DOHH2 (cell line): Measurements from ENCODE around the gene CAPN2.

ENCODE experiments used
- H3F3A ChIP-seq: fragments of 200-600 bp; sonication (generic), shearing (Covaris generic); 2 replicates; pipeline ENCODE4 v1.6.0; 2016; ENCODE audit warnings: antibody characterized with exemption, mild to moderate bottlenecking; ENCODE audit not compliant: control insufficient read depth, insufficient read depth
- H3K27ac ChIP-seq: fragments of 200-600 bp; sonication (generic); 2 replicates; pipeline ENCODE4 v1.5.1; 2014; ENCODE audit warnings: low read depth, mild to moderate bottlenecking, low read length, moderate library complexity
- H3K27me3 ChIP-seq: fragments of 200-600 bp; sonication (generic); 2 replicates; pipeline ENCODE4 v1.6.1; 2014; ENCODE audit warnings: mild to moderate bottlenecking, low read length, mixed read lengths; ENCODE audit not compliant: control insufficient read depth
- H3K36me3 ChIP-seq: fragments of 200-600 bp; sonication (generic); 2 replicates; pipeline ENCODE4 v1.6.1; 2014; ENCODE audit warnings: mild to moderate bottlenecking, low read length, moderate library complexity, mixed read lengths; ENCODE audit not compliant: control insufficient read depth
- H3K4me1 ChIP-seq: fragments of 200-600 bp; sonication (generic); 2 replicates; pipeline ENCODE4 v1.6.1; 2014; ENCODE audit warnings: mild to moderate bottlenecking, low read length, mixed read lengths; ENCODE audit not compliant: control insufficient read depth
- H3K4me2 ChIP-seq: fragments of 200-600 bp; sonication (generic); 2 replicates; pipeline ENCODE4 v1.6.0; 2014; ENCODE audit warnings: mild to moderate bottlenecking, low read length, moderate library complexity
- H3K4me3 ChIP-seq: fragments of 200-600 bp; sonication (generic); 2 replicates; pipeline ENCODE4 v1.5.1; 2014; ENCODE audit warnings: mild to moderate bottlenecking, low read length, mixed read lengths
- H3K79me2 ChIP-seq: fragments of 200-600 bp; sonication (generic); 2 replicates; pipeline ENCODE4 v1.6.1; 2014; ENCODE audit warnings: mild to moderate bottlenecking, low read length, mixed read lengths; ENCODE audit not compliant: control insufficient read depth
- H3K9me2 ChIP-seq: fragments of 200-600 bp; sonication (generic); replicated peaks from 2 replicates; pipeline ENCODE4 v1.6.1; 2014; ENCODE audit warnings: mild to moderate bottlenecking, low read length, mixed read lengths; ENCODE audit not compliant: control insufficient read depth
- H3K9me3 ChIP-seq: fragments of 200-600 bp; sonication (generic); 2 replicates; pipeline ENCODE4 v1.6.1; 2014; ENCODE audit warnings: antibody characterized with exemption, low read length, mixed read lengths; ENCODE audit not compliant: control insufficient read depth, insufficient read depth
- H4K20me1 ChIP-seq: fragments of 200-600 bp; sonication (generic); 2 replicates; pipeline ENCODE4 v1.6.0; 2014; ENCODE audit warnings: low read depth, mild to moderate bottlenecking, antibody characterized with exemption, low read length, moderate library complexity; ENCODE audit not compliant: control insufficient read depth, insufficient read depth
- EZH2phosphoT487 ChIP-seq: fragments of 200-600 bp; sonication (generic); IDR thresholded peaks from 2 replicates; pipeline ENCODE4 v1.6.1; 2017; ENCODE audit warnings: borderline replicate concordance, mild to moderate bottlenecking, antibody characterized with exemption, low read length, moderate library complexity, mixed read lengths
- TF ChIP-seq, protein P1 (sequence below): fragments of 200-600 bp; sonication (generic); IDR thresholded peaks from one replicate; pipeline ENCODE4 v1.5.1; 2014; ENCODE audit warnings: antibody characterized with exemption, mild to moderate bottlenecking, low read depth, low read length; ENCODE audit not compliant: poor library complexity, severe bottlenecking

Gene CAPN2

DNA sequence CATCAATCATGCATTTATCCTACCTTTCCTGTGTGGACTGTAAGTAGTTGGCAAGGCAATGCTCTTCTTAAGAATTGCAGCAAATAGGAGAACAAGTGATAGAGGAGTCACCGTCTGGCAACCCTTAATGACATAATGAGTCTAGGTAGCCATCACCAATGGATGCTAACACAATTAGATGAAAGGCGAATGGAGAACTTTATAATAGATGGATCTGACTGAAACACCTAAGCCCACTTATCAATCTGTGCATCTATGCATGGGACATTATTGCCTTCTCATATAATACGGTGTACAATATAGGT, 27.9 kb upstream of the CAPN2 start:
- H3K4me1 ChIP-seq, result no peaks in the 10 kb centered on the region
- H4K20me1 ChIP-seq, result no peaks in the 10 kb centered on the region
- no peak overlapping the region for H3K4me3 ChIP-seq
- H3K9me3 ChIP-seq, result no peaks in the 10 kb centered on the region
- TF ChIP-seq EZH2phosphoT487, result no peak
- TF ChIP-seq, protein P1, sequence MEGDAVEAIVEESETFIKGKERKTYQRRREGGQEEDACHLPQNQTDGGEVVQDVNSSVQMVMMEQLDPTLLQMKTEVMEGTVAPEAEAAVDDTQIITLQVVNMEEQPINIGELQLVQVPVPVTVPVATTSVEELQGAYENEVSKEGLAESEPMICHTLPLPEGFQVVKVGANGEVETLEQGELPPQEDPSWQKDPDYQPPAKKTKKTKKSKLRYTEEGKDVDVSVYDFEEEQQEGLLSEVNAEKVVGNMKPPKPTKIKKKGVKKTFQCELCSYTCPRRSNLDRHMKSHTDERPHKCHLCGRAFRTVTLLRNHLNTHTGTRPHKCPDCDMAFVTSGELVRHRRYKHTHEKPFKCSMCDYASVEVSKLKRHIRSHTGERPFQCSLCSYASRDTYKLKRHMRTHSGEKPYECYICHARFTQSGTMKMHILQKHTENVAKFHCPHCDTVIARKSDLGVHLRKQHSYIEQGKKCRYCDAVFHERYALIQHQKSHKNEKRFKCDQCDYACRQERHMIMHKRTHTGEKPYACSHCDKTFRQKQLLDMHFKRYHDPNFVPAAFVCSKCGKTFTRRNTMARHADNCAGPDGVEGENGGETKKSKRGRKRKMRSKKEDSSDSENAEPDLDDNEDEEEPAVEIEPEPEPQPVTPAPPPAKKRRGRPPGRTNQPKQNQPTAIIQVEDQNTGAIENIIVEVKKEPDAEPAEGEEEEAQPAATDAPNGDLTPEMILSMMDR, result no peak
- H3K27ac ChIP-seq, result no peak overlapping the region
- H3K36me3 ChIP-seq, result no peaks in the 10 kb centered on the region
- H3K4me2 ChIP-seq, result no peak overlapping the region
- H3K27me3 ChIP-seq, result peaks cover 6% of the 10 kb centered on the region
- H3K79me2 ChIP-seq, result no peaks in the 10 kb centered on the region
- no peaks in the 10 kb centered on the region for H3K9me2 ChIP-seq
- H3F3A ChIP-seq, result no peaks in the 10 kb centered on the region

DNA sequence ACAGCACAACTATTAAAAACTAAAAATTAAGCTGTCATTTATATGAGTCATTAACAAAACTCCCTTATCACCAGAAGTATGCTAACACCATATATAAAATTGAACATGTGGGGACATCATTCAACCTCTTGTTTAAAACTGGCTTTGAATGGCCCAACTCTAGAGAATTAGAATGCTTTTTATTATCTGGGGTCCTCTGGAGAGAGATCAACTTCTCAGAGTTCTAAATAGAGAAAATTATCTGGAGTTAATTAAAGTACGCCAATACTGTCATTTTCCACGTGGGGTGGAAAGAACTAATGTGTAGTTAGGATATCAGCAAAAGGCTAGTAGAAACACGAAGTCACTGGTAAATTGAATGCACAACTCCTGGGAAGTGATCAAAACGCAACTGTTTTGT, 21.2 kb upstream of the CAPN2 start:
- TF ChIP-seq, protein P1, result no peak
- H3K9me2 ChIP-seq, result no peaks in the 10 kb centered on the region
- no peak overlapping the region for H3K4me3 ChIP-seq
- no peaks in the 10 kb centered on the region for H4K20me1 ChIP-seq
- peaks cover 3% of the 10 kb centered on the region; the same call in 1 of the 2 replicates for H3K27me3 ChIP-seq
- H3K79me2 ChIP-seq, result no peaks in the 10 kb centered on the region
- H3K4me2 ChIP-seq, result no peak overlapping the region
- no peaks in the 10 kb centered on the region for H3K9me3 ChIP-seq
- H3K27ac ChIP-seq, result no peak overlapping the region
- no peaks in the 10 kb centered on the region for H3F3A ChIP-seq
- H3K4me1 ChIP-seq, result no peaks in the 10 kb centered on the region
- H3K36me3 ChIP-seq, result no peaks in the 10 kb centered on the region

GRCh38 chr1:223695014-223695548, 17.3 kb upstream of the CAPN2 start:
- 0 out of 2 replicates have a peak, but pooled peaks cover 3% of the 10 kb centered on the region for H3K4me1 ChIP-seq
- no peaks in the 10 kb centered on the region for H3K36me3 ChIP-seq
- H3K79me2 ChIP-seq, result no peaks in the 10 kb centered on the region
- H3F3A ChIP-seq, result no peaks in the 10 kb centered on the region
- TF ChIP-seq EZH2phosphoT487, result no peak
- TF ChIP-seq, protein P1, result no peak
- no peaks in the 10 kb centered on the region for H3K9me3 ChIP-seq
- H3K9me2 ChIP-seq, result no peaks in the 10 kb centered on the region
- H3K27ac ChIP-seq, result no peak overlapping the region
- no peaks in the 10 kb centered on the region for H3K27me3 ChIP-seq
- no peaks in the 10 kb centered on the region for H4K20me1 ChIP-seq
- no peak overlapping the region for H3K4me3 ChIP-seq
- H3K4me2 ChIP-seq, result no peak overlapping the region

DNA sequence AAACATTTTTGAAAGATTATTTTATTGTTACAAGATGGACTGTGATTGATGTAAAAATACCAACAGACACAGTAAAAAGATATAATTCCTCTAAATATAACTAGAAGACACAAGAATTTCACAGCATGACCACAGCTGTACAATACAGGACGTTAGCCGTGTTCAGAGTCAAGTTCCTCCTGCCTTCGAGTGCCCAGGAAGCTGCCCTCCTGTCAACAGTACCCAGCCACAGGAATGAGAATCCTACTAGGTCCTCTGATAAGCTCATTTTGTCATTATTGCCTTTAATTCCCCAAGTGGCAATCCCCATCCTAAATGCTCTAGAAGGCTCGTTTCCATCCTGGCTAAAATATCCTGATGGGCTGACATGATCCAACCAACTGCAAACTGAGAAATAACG, 16.4 kb upstream of the CAPN2 start:
- Histone ChIP-seq H3K79me2 (no peaks in the 10 kb centered on the region), H3K36me3 (no peaks in the 10 kb centered on the region), H3K27ac (no peak overlapping the region), H3K4me3 (no peak overlapping the region), H4K20me1 (no peaks in the 10 kb centered on the region), H3K4me1 (0 out of 2 replicates have a peak, but pooled peaks cover 3% of the 10 kb centered on the region), H3F3A (no peaks in the 10 kb centered on the region), H3K9me3 (no peaks in the 10 kb centered on the region), H3K4me2 (no peak overlapping the region), H3K27me3 (no peaks in the 10 kb centered on the region), H3K9me2 (no peaks in the 10 kb centered on the region)
- TF ChIP-seq EZH2phosphoT487, result no peak
- TF ChIP-seq, protein P1, result no peak
